Stomach (tissue), 4 donors: ENCODE measurements around the gene ERBIN.

Experiments used
- CTCF ChIP-seq, 7 experiments: fragments of 450-650 bp in 4 of 7; fragments of 200-600 bp in 3 of 7; sonication (generic) in 3 of 7; IDR thresholded peaks; one replicate each; pipeline ENCODE4 v1.5.1; 2016 to 2019; ENCODE audit warnings: antibody characterized with exemption in 7 of 7, control low read depth in 2 of 7, mild to moderate bottlenecking in 1 of 7
- EP300 ChIP-seq: sonication (generic); formaldehyde crosslinking; IDR thresholded peaks from one replicate; pipeline ENCODE4 v1.6.1; 2017; ENCODE audit warnings: antibody characterized with exemption
- POLR2A ChIP-seq, 4 donors: fragments of 450-650 bp; IDR thresholded peaks; one replicate each; pipeline ENCODE4 v1.6.1; 2016; ENCODE audit warnings: antibody characterized with exemption in 4 of 4, control low read depth in 2 of 4, mild to moderate bottlenecking in 1 of 4, moderate library complexity in 1 of 4
- POLR2AphosphoS5 ChIP-seq, 3 donors: sonication (generic); formaldehyde crosslinking; IDR thresholded peaks; one replicate each; pipeline ENCODE4 v1.6.1; 2016; ENCODE audit warnings: antibody characterized with exemption in 3 of 3

GRCh38 chr5:65981969-65982619, 55.7 kb downstream of the ERBIN start:
- TF ChIP-seq CTCF (IDR thresholded peaks at IDR 0.05) (no peak), POLR2A (IDR thresholded peaks at IDR 0.05) (no peak), EP300 (no peak), POLR2AphosphoS5 (IDR thresholded peaks at IDR 0.05) (no peak)
